SK-N-SH (cell line): ENCODE measurements around the gene PARVA. TPM values are rescaled to one million over a fixed set of nuclear protein-coding genes. Genes with fewer than 3 reads are reported as not detected.
A peak's percentile ranks its signal among the peaks of the same experiment; 100 is the strongest.
"Not testable (repeated sequence)": the region's sequence is repeated elsewhere in the genome, so short reads cannot be mapped to it uniquely, and the experiment has no call there.

ENCODE experiments used
- CTCF ChIA-PET: fragments of 300-600, 350-600 bp; formaldehyde crosslinking; extraction: SDS; loops from one replicate; lab custom pipeline; 2021; lab: Yijun Ruan, JAX
- POLR2A ChIA-PET: fragments of 350-600 bp; sonication (Branson Sonifier 250); formaldehyde crosslinking; extraction: SDS; loops from one replicate; lab custom pipeline; 2020; ENCODE audit warnings: antibody characterized with exemption, inconsistent platforms; lab: Yijun Ruan, JAX
- DNase-seq: peaks from one replicate; pipeline ENCODE4 v3.0.0; 2012
- H2AFZ ChIP-seq: fragments of 200-600 bp; sonication (generic); 2 replicates; pipeline ENCODE4 v1.8.1; 2016; ENCODE audit warnings: antibody characterized with exemption, mild to moderate bottlenecking, low read depth
- H3F3A ChIP-seq: fragments of 200-600 bp; sonication (generic); replicated peaks from 2 replicates; pipeline ENCODE3; 2016; ENCODE audit warnings: antibody characterized with exemption, mild to moderate bottlenecking; ENCODE audit not compliant: insufficient read depth
- H3K27ac ChIP-seq, 2 experiments: fragments of 200-500 bp in 1 of 2; fragments of 200-600 bp in 1 of 2; sonication (Bioruptor generic) in 1 of 2; sonication (generic), shearing (Covaris generic) in 1 of 2; 2 replicates each; pipeline versions ENCODE4 v1.5.1 to v1.6.1; 2014 to 2016; ENCODE audit warnings: low read depth in 2 of 2, inconsistent platforms in 1 of 2, low read length in 1 of 2, mild to moderate bottlenecking in 1 of 2, mixed read lengths in 1 of 2
- H3K27me3 ChIP-seq: fragments of 200-600 bp; sonication (generic), shearing (Covaris generic); 2 replicates; pipeline ENCODE4 v1.6.1; 2016; ENCODE audit warnings: mixed run types; ENCODE audit not compliant: insufficient read depth
- H3K36me3 ChIP-seq, 2 experiments: fragments of 200-500 bp in 1 of 2; fragments of 200-600 bp in 1 of 2; sonication (Bioruptor generic) in 1 of 2; sonication (generic) in 1 of 2; replicated peaks in 1 of 2; 2 replicates each; pipeline versions ENCODE3 to v1.5.1; 2014 to 2016; ENCODE audit warnings: low read length in 1 of 2, mild to moderate bottlenecking in 1 of 2; ENCODE audit not compliant: insufficient read depth in 2 of 2, control insufficient read depth in 1 of 2
- H3K4me1 ChIP-seq, 2 experiments: fragments of 200-500 bp in 1 of 2; fragments of 200-600 bp in 1 of 2; sonication (Bioruptor generic) in 1 of 2; sonication (generic), shearing (Covaris generic) in 1 of 2; 2 replicates each; pipeline versions ENCODE4 v1.5.1 to v1.6.1; 2014 to 2016; ENCODE audit warnings: low read depth in 1 of 2, low read length in 1 of 2, mixed run types in 1 of 2; ENCODE audit not compliant: insufficient read depth in 2 of 2, control insufficient read depth in 1 of 2
- H3K4me2 ChIP-seq: fragments of 200-600 bp; sonication (generic), shearing (Covaris generic); 2 replicates; pipeline ENCODE4 v1.6.1; 2017; ENCODE audit warnings: mixed run types
- H3K4me3 ChIP-seq, 2 experiments: fragments of 200-500 bp in 1 of 2; fragments of 200-600 bp in 1 of 2; sonication (Bioruptor generic) in 1 of 2; sonication (generic), shearing (Covaris generic) in 1 of 2; 2 replicates each; pipeline versions ENCODE4 v1.5.1 to v1.8.1; 2014 to 2016; ENCODE audit warnings: low read depth in 2 of 2, inconsistent platforms in 1 of 2, low read length in 1 of 2, mild to moderate bottlenecking in 1 of 2, mixed read lengths in 1 of 2, moderate library complexity in 1 of 2
- H3K79me2 ChIP-seq: fragments of 200-600 bp; sonication (generic); 2 replicates; pipeline ENCODE4 v1.8.1; 2017; ENCODE audit warnings: mild to moderate bottlenecking; ENCODE audit not compliant: insufficient read depth
- H3K9ac ChIP-seq: fragments of 200-600 bp; sonication (generic); 2 replicates; pipeline ENCODE4 v1.6.1; 2017; ENCODE audit warnings: mixed run types
- H3K9me2 ChIP-seq: fragments of 200-600 bp; sonication (generic); 2 replicates; pipeline ENCODE4 v1.6.1; 2017; ENCODE audit warnings: mixed run types
- H3K9me3 ChIP-seq: fragments of 200-600 bp; sonication (generic); 2 replicates; pipeline ENCODE4 v1.6.1; 2017; ENCODE audit warnings: mixed run types, mild to moderate bottlenecking, moderate library complexity
- H4K20me1 ChIP-seq: fragments of 200-600 bp; sonication (generic); 2 replicates; pipeline ENCODE4 v1.6.1; 2017; ENCODE audit warnings: mild to moderate bottlenecking, mixed run types; ENCODE audit not compliant: insufficient read depth
- EP300 ChIP-seq, 2 experiments: IDR thresholded peaks; 2 replicates each; pipeline versions ENCODE4 v1.4.0 to v1.6.1; 2012; ENCODE audit warnings: borderline replicate concordance in 1 of 2, low read depth in 1 of 2, low read length in 1 of 2
- FOSL2 ChIP-seq: IDR thresholded peaks from 2 replicates; pipeline ENCODE4 v1.4.0; 2012; ENCODE audit warnings: low read depth, mild to moderate bottlenecking, moderate library complexity, borderline replicate concordance
- JUND ChIP-seq: IDR thresholded peaks from 2 replicates; pipeline ENCODE4 v1.4.0; 2012
- MEF2A ChIP-seq: IDR thresholded peaks from 2 replicates; pipeline ENCODE4 v1.4.0; 2012; ENCODE audit warnings: low read depth, borderline replicate concordance
- NRF1 ChIP-seq: IDR thresholded peaks from 2 replicates; pipeline ENCODE4 v1.6.1; 2012; ENCODE audit warnings: low read depth, mild to moderate bottlenecking, low read length
- PBX3 ChIP-seq: IDR thresholded peaks from 2 replicates; pipeline ENCODE4; 2012
- RAD21 ChIP-seq: IDR thresholded peaks from 2 replicates; pipeline ENCODE4 v1.6.1; 2012; ENCODE audit warnings: mild to moderate bottlenecking, low read length
- SIN3A ChIP-seq: IDR thresholded peaks from 2 replicates; pipeline ENCODE4 v1.6.1; 2012; ENCODE audit warnings: low read depth, mild to moderate bottlenecking, low read length, moderate library complexity, borderline replicate concordance
- TAF1 ChIP-seq: IDR thresholded peaks from 2 replicates; pipeline ENCODE4 v1.6.1; 2012; ENCODE audit warnings: low read depth, mild to moderate bottlenecking, low read length, moderate library complexity, borderline replicate concordance
- TCF12 ChIP-seq: IDR thresholded peaks from 2 replicates; pipeline ENCODE4 v1.4.0; 2012
- TEAD4 ChIP-seq: IDR thresholded peaks from 2 replicates; pipeline ENCODE4 v1.4.0; 2012; ENCODE audit warnings: mild to moderate bottlenecking, borderline replicate concordance; ENCODE audit not compliant: insufficient read depth
- WGBS: methylation state at CpG from one replicate; pipeline ENCODE4 v1.1.6; 2017; ENCODE audit warnings: low lambda C conversion rate; 5-methylcytosine and 5-hydroxymethylcytosine counted together
- polyA plus RNA-seq, 3 experiments: library from polyadenylated mRNA; depleted of rRNA; stranded (reverse); fragments of >200 nt; gene quantifications; 2 replicates each; pipeline ENCODE4 v1.2.3, GENCODE V29; 2012

Gene PARVA
- polyA plus RNA-seq, 1 of the 3 experiments (the other 2 are of a cell fraction), result 27.6 TPM

DNA sequence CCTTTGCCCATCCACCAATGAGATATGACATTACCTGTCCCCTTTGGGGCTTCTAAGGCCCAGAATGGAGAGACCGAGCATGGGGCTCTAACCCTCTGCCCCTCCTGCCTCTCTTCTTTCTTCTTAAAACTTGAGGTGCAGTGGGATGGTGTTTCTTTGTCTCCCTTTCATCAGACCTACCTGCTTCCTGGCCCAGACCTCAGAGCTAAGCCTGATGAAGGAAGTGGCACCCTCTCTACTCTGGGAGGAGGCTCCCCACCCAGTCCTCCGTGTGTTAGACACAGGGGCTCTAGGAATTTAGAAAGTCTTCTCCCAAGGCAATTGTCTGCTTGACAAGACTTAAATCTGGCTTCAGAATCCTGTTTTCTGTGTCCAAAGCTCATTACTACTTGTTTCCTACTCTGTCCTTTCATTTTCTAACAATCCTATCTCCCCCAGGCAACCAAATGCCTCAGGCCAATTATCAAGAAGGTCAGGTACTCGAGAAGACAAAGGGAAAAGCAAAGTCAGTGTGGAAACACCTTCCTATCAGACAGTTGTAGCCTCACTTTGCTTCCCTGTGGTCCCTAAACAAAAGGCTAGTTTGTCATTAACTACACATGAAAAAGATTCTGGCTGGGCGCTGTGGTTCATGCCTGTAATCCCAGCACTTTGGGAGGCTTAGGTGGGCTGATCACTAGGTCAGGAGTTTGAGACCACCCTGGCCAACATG, 20.3 kb upstream of the PARVA start (continued):
- no peak for TF ChIP-seq RAD21
- TF ChIP-seq JUND, result no peak
- no peak for TF ChIP-seq NRF1
- no peak for TF ChIP-seq TEAD4

DNA sequence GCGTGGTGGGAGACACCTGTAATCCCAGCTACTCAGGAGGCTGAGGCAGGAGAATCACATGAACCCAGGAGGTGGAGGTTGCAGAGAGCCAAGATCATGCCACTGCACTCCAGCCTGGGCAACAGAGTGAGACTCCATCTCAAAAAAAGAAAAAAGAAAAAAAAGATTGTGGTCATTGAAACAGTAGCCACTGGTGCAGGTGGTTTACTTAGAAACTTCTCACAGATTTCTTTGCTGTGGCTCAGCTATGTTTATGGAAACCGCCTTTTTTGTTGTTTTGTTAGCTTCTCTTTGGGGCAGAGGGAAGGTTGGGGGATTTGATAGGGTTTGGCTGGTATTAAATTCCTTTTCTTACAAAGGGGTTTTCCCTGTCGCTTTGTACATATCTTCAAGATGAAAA, 19.7 kb upstream of the PARVA start:
- H3K9ac ChIP-seq, H3K79me2 ChIP-seq, H3K4me1 ChIP-seq, H2AFZ ChIP-seq, H3K27ac ChIP-seq, H3K9me2 ChIP-seq, DNase-seq, H3K4me2 ChIP-seq, H4K20me1 ChIP-seq, H3F3A ChIP-seq, H3K27me3 ChIP-seq, H3K4me3 ChIP-seq, H3K9me3 ChIP-seq, POLR2A ChIA-PET, H3K36me3 ChIP-seq: not testable (repeated sequence)
- CTCF ChIA-PET, result interaction anchor here (1.2 to 2.2 kb wide), 2 partner anchors 26 to 69 kb away, joined by 4 to 8 read pairs; no protein-coding TSS in a partner anchor
- WGBS, result 95% methylated on average over 3 of the region's 3 CpGs

DNA sequence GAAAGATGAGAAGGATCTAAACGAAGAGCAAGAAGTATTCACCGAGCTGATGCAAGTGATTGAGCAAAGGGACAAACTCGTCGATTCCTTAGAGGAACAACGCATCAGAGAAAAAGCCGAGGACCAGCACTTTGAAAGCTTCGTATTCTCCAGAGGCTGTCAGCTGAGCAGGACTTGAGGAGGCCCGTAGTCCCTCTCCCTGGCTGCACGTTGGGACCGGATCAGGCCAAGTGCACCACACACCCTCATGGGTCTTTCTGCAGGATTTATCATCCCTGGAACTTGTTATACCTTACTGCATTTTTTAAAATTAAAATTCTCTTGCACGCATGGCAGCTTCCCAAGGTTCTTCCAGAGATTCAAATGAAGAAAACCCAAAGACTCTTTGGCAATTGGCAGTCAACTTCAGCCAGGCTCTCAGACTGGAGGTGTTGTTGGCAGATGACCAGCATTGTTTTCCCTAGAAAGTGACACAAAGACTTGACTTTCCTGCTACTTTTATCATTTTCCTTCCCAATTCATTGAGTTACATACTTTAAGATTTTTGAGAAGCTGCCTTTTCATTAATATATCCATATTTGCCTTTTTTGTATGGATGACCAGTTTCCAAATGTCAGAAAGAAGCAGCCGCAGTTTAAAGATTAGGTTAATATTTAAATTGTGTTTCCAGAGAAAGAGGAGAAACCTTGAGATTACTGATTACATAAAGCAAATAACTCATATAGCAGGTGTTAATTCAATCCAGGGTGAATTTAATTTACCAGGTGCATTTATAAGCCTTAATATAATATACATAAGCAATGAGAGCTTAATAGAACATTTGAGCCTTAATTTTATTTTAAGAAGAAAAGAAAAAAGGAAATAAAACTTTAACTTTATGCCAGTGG, 18.8 kb upstream of the PARVA start:
- Histone ChIP-seq H3K27me3 (no peaks in the 10 kb centered on the region), H3K79me2 (no peaks in the 10 kb centered on the region), H3K9ac (no peak overlapping the region), H3K4me3 (no peak overlapping the region), H3K9me2 (no peaks in the 10 kb centered on the region), H3K4me1 (no peaks in the 10 kb centered on the region; a peak in 1 of 4 replicates), H4K20me1 (no peaks in the 10 kb centered on the region), H3K36me3 (no peaks in the 10 kb centered on the region), H3K27ac (no peak overlapping the region), H3K9me3 (no peaks in the 10 kb centered on the region), H3F3A (no peaks in the 10 kb centered on the region), H3K4me2 (no peak overlapping the region), H2AFZ (no peak overlapping the region)
- POLR2A ChIA-PET, result no interaction called here
- DNase-seq, result no peak
- 96% methylated on average over 11 of the region's 12 CpGs for WGBS
- CTCF ChIA-PET, result interaction anchor here (2.2 kb wide), 1 partner anchor 70 kb away, joined by 8 read pairs; no protein-coding TSS in a partner anchor
- TF ChIP-seq TCF12, result no peak
- no peak for TF ChIP-seq JUND
- TF ChIP-seq MEF2A, result no peak
- no peak for TF ChIP-seq EP300 (IDR thresholded peaks at IDR 0.05; ENCODE audit: borderline replicate concordance in 1 of 2, low read depth in 1 of 2, low read length in 1 of 2)
- TF ChIP-seq TAF1, result no peak

- no peaks in the 10 kb centered on the region for H3K9me3 ChIP-seq
- H3K79me2 ChIP-seq, result no peaks in the 10 kb centered on the region
- H3F3A ChIP-seq, result no peaks in the 10 kb centered on the region
- H3K4me3 ChIP-seq, result no peak overlapping the region
- H2AFZ ChIP-seq, result peak overlapping the region; percentile 4; the same call in 1 of the 2 replicates
- no peak overlapping the region for H3K9ac ChIP-seq
- H3K4me2 ChIP-seq, result no peak overlapping the region
- no peaks in the 10 kb centered on the region for H4K20me1 ChIP-seq
- DNase-seq, result no peak
- H3K9me2 ChIP-seq, result no peaks in the 10 kb centered on the region
- H3K27me3 ChIP-seq, result no peaks in the 10 kb centered on the region
- POLR2A ChIA-PET, result no interaction called here
- 67% methylated on average over 5 of the region's 5 CpGs for WGBS
- H3K4me1 ChIP-seq, result no peaks in the 10 kb centered on the region; a peak in 1 of 4 replicates
- no peak overlapping the region for H3K27ac ChIP-seq
- TF ChIP-seq FOSL2, result peak; percentile 7; the same call in 1 of the 2 replicates
- peak; percentile 40; the same call in 1 of the 2 replicates for TF ChIP-seq PBX3
- TF ChIP-seq SIN3A, result no peak
- H3K36me3 ChIP-seq, result no peaks in the 10 kb centered on the region
- CTCF ChIA-PET, result interaction anchor here (1.3 kb wide), 1 partner anchor 29 kb away, joined by 6 read pairs; no protein-coding TSS in a partner anchor
Measured at GRCh38 chr11:12359761-12360160, 17.6 kb upstream of the PARVA start.
